Uterus (tissue), 2 donors: ENCODE data around the gene TNFRSF18.

Experiments used
- POLR2A ChIP-seq, 2 donors: fragments of 450-650 bp; IDR thresholded peaks; one replicate each; pipeline ENCODE4 v1.6.1; 2016; ENCODE audit warnings: antibody characterized with exemption in 2 of 2, mild to moderate bottlenecking in 1 of 2, moderate library complexity in 1 of 2
- TF ChIP-seq, protein P1 (sequence below), 4 experiments: fragments of 200-600 bp in 2 of 4; fragments of 450-650 bp in 2 of 4; sonication (generic) in 2 of 4; IDR thresholded peaks; one replicate each; pipeline ENCODE4 v1.5.1; 2016 to 2019; ENCODE audit warnings: antibody characterized with exemption in 4 of 4, mild to moderate bottlenecking in 2 of 4, moderate library complexity in 1 of 4

DNA sequence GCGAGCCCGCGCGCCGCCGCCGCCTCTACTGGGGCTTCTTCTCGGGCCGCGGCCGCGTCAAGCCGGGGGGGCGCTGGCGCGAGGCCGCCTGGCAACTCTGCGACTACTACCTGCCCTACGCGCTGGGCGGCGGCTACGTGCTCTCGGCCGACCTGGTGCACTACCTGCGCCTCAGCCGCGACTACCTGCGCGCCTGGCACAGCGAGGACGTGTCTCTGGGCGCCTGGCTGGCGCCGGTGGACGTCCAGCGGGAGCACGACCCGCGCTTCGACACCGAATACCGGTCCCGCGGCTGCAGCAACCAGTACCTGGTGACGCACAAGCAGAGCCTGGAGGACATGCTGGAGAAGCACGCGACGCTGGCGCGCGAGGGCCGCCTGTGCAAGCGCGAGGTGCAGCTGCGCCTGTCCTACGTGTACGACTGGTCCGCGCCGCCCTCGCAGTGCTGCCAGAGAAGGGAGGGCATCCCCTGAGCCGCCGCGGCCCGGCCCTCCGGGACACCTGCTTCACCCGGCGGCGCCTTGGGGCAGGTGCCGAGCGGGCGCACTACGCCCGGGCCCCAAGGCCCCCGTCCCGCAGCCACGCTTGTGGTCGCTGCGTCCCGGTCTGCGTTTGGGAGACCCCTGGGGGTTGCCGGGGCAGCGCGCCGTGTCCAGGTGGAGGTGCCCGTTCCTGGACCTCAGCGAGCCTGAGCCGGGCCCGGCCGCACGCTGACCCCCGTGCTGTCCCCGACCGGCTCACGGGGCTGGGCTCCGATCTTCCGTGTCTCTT, 26.6 kb upstream of the TNFRSF18 start:
- TF ChIP-seq POLR2A (IDR thresholded peaks at IDR 0.05) = no peak
- TF ChIP-seq, protein P1, sequence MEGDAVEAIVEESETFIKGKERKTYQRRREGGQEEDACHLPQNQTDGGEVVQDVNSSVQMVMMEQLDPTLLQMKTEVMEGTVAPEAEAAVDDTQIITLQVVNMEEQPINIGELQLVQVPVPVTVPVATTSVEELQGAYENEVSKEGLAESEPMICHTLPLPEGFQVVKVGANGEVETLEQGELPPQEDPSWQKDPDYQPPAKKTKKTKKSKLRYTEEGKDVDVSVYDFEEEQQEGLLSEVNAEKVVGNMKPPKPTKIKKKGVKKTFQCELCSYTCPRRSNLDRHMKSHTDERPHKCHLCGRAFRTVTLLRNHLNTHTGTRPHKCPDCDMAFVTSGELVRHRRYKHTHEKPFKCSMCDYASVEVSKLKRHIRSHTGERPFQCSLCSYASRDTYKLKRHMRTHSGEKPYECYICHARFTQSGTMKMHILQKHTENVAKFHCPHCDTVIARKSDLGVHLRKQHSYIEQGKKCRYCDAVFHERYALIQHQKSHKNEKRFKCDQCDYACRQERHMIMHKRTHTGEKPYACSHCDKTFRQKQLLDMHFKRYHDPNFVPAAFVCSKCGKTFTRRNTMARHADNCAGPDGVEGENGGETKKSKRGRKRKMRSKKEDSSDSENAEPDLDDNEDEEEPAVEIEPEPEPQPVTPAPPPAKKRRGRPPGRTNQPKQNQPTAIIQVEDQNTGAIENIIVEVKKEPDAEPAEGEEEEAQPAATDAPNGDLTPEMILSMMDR (IDR thresholded peaks at IDR 0.05) = no peak
